Stomach (tissue), 9 donors: ENCODE data around the gene KDM8. TPM values are rescaled to one million over a fixed set of nuclear protein-coding genes. Genes with fewer than 3 reads are reported as not detected.

ENCODE experiments used
- DNase-seq, 2 donors: peaks; one replicate each; pipeline versions ENCODE4 v3.0.0 to v3.0.0-alpha.2; 2013 to 2019
- H3K27ac ChIP-seq, 5 donors: fragments of 200-600 bp in 4 of 5; sonication (generic) in 4 of 5; one replicate each; pipeline ENCODE4 v1.5.1; 2013 to 2019; ENCODE audit warnings: mild to moderate bottlenecking in 1 of 5, moderate library complexity in 1 of 5
- H3K27me3 ChIP-seq, 3 donors: fragments of 200-600 bp; sonication (generic); one replicate each; pipeline ENCODE4 v1.5.1; 2017 to 2019; ENCODE audit warnings: mixed run types in 1 of 3
- H3K36me3 ChIP-seq, 4 donors: fragments of 200-600 bp; sonication (generic); 1 replicate in 3 of 4; 2 replicates in 1 of 4; pipeline ENCODE4 v1.5.1; 2016 to 2019
- H3K4me1 ChIP-seq, 4 donors: fragments of 200-600 bp; sonication (generic); one replicate each; pipeline ENCODE4 v1.5.1; 2016 to 2019
- H3K4me3 ChIP-seq, 4 donors: fragments of 200-600 bp; sonication (generic) in 3 of 4; one replicate each; pipeline ENCODE4 v1.5.1; 2016 to 2019; ENCODE audit warnings: mild to moderate bottlenecking in 1 of 4
- H3K9me3 ChIP-seq, 4 donors: fragments of 200-600 bp; sonication (generic); one replicate each; pipeline ENCODE4 v1.5.1; 2016 to 2019
- CTCF ChIP-seq, 7 experiments: fragments of 450-650 bp in 4 of 7; fragments of 200-600 bp in 3 of 7; sonication (generic) in 3 of 7; IDR thresholded peaks; one replicate each; pipeline ENCODE4 v1.5.1; 2016 to 2019; ENCODE audit warnings: antibody characterized with exemption in 7 of 7, control low read depth in 2 of 7, mild to moderate bottlenecking in 1 of 7
- EP300 ChIP-seq: sonication (generic); formaldehyde crosslinking; IDR thresholded peaks from one replicate; pipeline ENCODE4 v1.6.1; 2017; ENCODE audit warnings: antibody characterized with exemption
- POLR2A ChIP-seq, 4 donors: fragments of 450-650 bp; IDR thresholded peaks; one replicate each; pipeline ENCODE4 v1.6.1; 2016; ENCODE audit warnings: antibody characterized with exemption in 4 of 4, control low read depth in 2 of 4, mild to moderate bottlenecking in 1 of 4, moderate library complexity in 1 of 4
- POLR2AphosphoS5 ChIP-seq, 3 donors: sonication (generic); formaldehyde crosslinking; IDR thresholded peaks; one replicate each; pipeline ENCODE4 v1.6.1; 2016; ENCODE audit warnings: antibody characterized with exemption in 3 of 3
- WGBS, 5 donors: extraction: QIAGEN DNeasy Blood & Tissue Kit in 3 of 5; methylation state at CpG; one replicate each; pipeline versions ENCODE4 v1.1.5 to v1.1.7; 2013 to 2018; 5-methylcytosine and 5-hydroxymethylcytosine counted together
- intact Hi-C: fragments of 100-400 bp; cut with DNase I; formaldehyde crosslinking; loops from one replicate; pipeline ENCODE4 v1.15.1; 2023; ENCODE audit warnings: low total_unique reads
- polyA plus RNA-seq, 3 donors: library from polyadenylated mRNA; stranded (reverse); fragments of 200-250 nt; gene quantifications; one replicate each; pipeline ENCODE4 v1.2.3, GENCODE V29; 2013
- total RNA-seq, 5 donors: library from RNA; depleted of rRNA; stranded (reverse); fragments of >200 nt; gene quantifications; one replicate each; pipeline versions ENCODE4 v1.1.0 to v1.2.3, GENCODE V29; 2014 to 2016
- donor health status: healthy with polysubstance abuse.
- donor health status: Bipolar disorder and iron deficiency.
- donor health status: healthy.

Gene KDM8
- total and polyA plus RNA-seq, 8 donors = 1.4 to 58.3 (median 2.9) TPM

- no peak for TF ChIP-seq POLR2A (IDR thresholded peaks at IDR 0.05)
- no peak for TF ChIP-seq POLR2AphosphoS5 (IDR thresholded peaks at IDR 0.05)
- TF ChIP-seq CTCF (IDR thresholded peaks at IDR 0.05) = no peak
- no peak for TF ChIP-seq EP300
- intact Hi-C loops = no loop called here
- Histone ChIP-seq H3K4me1 (peaks cover 7 to 19% (median 16%) of the 10 kb centered on the region in 4 donors), H3K27ac (no peak overlapping the region), H3K27me3 (no peaks in the 10 kb centered on the region), H3K4me3 (no peak overlapping the region), H3K36me3 (no peaks in the 10 kb centered on the region), H3K9me3 (no peaks in the 10 kb centered on the region)
- no peak for DNase-seq
- WGBS, 5 donors = 89 to 95% (median 91%) methylated on average over 4 of the region's 4 CpGs
These were observed 67.0 kb downstream of the KDM8 start for GRCh38 chr16:27270349-27270748.

Other genes with a start within 250 kb of the KDM8 start
- gene C16orf82, start 136.6 kb upstream of the KDM8 start, total RNA-seq = not detected
- not detected for gene C16orf82, start 136.6 kb upstream of the KDM8 start, polyA plus RNA-seq
- gene NSMCE1, start 65.2 kb downstream of the KDM8 start, total RNA-seq = 100 to 1,000 TPM in 1 of 5 donors, 10 to 100 TPM in 3, 1 to 10 TPM in 1; 9.3 to 120 (median 24.1) TPM
- 10 to 100 TPM; 53.5 to 67.0 (median 66.0) TPM for gene NSMCE1, start 65.2 kb downstream of the KDM8 start, polyA plus RNA-seq
- gene IL4R, start 110.4 kb downstream of the KDM8 start, total RNA-seq = 100 to 1,000 TPM in 2 of 5 donors, 10 to 100 TPM in 3; 23.9 to 120 (median 55.2) TPM
- gene IL4R, start 110.4 kb downstream of the KDM8 start, polyA plus RNA-seq = 10 to 100 TPM; 17.4 to 55.8 (median 18.9) TPM
- under 1 TPM in 2 of 5 donors, not detected in 3; 0.14 to 0.73 TPM for gene IL21R, start 198.6 kb downstream of the KDM8 start, total RNA-seq
- gene IL21R, start 198.6 kb downstream of the KDM8 start, polyA plus RNA-seq = under 1 TPM in 2 of 3 donors, not detected in 1; 0.33 to 0.44 TPM